Measurements from ENCODE around the gene DIAPH2.

DNA sequence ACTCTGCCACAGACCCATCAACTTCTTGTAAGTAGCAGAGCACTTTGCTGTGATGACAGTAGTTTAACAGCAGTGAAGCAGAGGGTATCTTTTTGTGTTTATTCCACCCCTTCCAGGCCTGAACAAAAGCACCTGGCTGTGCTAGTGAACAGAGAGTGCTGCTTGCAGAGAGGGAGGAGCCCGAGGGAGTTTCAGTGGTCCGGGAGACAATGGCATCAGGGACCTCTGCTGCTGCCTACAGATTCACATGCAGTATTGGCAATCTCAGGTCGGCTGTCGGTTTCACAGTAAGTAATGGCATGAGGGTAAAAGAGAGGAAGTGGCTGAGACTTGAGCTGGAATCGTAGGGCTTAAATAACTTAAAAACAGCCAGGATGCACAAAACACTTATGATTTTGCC, 954.9 kb downstream of the DIAPH2 start:
- TF ChIP-seq FOXM1 (CRISPR knock-in tag; IDR thresholded peaks at IDR 0.05): no peak
- no peak for TF ChIP-seq CTCF (CRISPR knock-in tag; IDR thresholded peaks at IDR 0.05)
- TF ChIP-seq BORCS8-MEF2B (CRISPR knock-in tag; IDR thresholded peaks at IDR 0.05): no peak
- no peak for TF ChIP-seq PHF8 (CRISPR knock-in tag; IDR thresholded peaks at IDR 0.05)
- no peak for TF ChIP-seq MYC (CRISPR knock-in tag; IDR thresholded peaks at IDR 0.05; ENCODE audit: borderline replicate concordance)
- TF ChIP-seq EZH2 (conservative IDR thresholded peaks at IDR 0.05; ENCODE audit: low read depth, low read length): no peak
- TF ChIP-seq ZNF333 (CRISPR knock-in tag; IDR thresholded peaks at IDR 0.05; ENCODE audit: borderline replicate concordance): no peak
- TF ChIP-seq FOXP1 (IDR thresholded peaks at IDR 0.05): no peak
- no peak for TF ChIP-seq FOXP1 (CRISPR knock-in tag; IDR thresholded peaks at IDR 0.05)

All from HepG2 (cell line).